Measurements from ENCODE around the gene THAP12. TPM values are rescaled to one million over a fixed set of nuclear protein-coding genes. Genes with fewer than 3 reads are reported as not detected.

THAP12 gene
- total RNA-seq: 58.4 to 61.7 TPM (median 60.3 TPM) in 3 replicates

DNA sequence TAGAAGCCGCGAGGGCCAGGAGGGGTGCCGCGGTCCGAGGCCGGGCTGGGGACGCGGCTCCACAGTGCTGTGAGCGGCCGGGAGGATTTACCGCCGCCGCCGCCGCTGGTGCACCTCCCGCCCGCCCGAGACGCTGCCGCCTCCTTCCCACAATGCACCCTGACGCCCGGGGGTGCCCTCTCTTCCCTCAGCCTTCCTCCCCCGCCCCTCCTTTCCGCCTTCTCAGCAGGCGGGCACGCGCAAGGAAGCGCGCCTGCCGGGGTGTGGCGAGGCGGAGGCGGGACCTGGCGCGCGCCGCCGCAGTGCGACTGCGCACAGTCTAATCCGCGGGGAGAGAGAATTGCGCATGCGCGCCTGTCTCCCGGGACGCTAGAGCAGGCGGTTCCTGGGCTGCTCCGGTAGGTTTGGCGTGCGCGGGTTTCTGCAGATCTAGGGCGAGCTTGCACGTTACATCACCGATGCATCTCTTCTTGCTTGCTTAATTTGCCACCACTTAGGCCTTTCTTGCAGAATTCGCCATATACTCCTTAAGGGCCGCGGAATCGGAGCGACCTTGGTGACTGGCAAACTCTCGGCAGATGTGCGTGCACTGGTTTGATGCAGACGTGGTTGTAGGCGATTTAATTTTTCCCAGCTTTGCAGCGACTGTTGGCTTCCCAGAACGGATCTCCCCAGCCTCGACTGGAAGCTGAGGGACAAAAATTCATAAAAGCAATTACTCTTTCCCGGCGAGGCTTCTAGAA, at the start of gene THAP12, which contains the start of gene GVQW3:
Gene THAP12 (minus strand): TSS at position 156 of the 743 bp plus-strand sequence. CDS start 296 bp downstream, outside the sequence.
Gene GVQW3 (plus strand): TSS at position 347 of the 743 bp plus-strand sequence. CDS start 506 bp downstream, outside the sequence.
- H3K9me3 Mint-ChIP-seq: no peaks in the 10 kb centered on the region
- TF ChIP-seq, protein P1, sequence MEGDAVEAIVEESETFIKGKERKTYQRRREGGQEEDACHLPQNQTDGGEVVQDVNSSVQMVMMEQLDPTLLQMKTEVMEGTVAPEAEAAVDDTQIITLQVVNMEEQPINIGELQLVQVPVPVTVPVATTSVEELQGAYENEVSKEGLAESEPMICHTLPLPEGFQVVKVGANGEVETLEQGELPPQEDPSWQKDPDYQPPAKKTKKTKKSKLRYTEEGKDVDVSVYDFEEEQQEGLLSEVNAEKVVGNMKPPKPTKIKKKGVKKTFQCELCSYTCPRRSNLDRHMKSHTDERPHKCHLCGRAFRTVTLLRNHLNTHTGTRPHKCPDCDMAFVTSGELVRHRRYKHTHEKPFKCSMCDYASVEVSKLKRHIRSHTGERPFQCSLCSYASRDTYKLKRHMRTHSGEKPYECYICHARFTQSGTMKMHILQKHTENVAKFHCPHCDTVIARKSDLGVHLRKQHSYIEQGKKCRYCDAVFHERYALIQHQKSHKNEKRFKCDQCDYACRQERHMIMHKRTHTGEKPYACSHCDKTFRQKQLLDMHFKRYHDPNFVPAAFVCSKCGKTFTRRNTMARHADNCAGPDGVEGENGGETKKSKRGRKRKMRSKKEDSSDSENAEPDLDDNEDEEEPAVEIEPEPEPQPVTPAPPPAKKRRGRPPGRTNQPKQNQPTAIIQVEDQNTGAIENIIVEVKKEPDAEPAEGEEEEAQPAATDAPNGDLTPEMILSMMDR (IDR thresholded peaks at IDR 0.05; ENCODE audit: unreplicated experiment): no peak
- H3K4me3 Mint-ChIP-seq: peak within 1 kb of the TSS; percentile 92
- peak; percentile 97 to 99 for DNase-seq (ENCODE audit: low spot score in 2 of 2, unreplicated experiment in 2 of 2)
- peak within 1 kb of the TSS; percentile 95 for H3K27ac Mint-ChIP-seq
- H3K4me1 Mint-ChIP-seq: peaks cover 35% of the 10 kb centered on the region
- H3K36me3 Mint-ChIP-seq: peaks cover 1% of the 10 kb centered on the region
- H3K27me3 Mint-ChIP-seq (ENCODE audit: low read depth): no peaks in the 10 kb centered on the region

DNA sequence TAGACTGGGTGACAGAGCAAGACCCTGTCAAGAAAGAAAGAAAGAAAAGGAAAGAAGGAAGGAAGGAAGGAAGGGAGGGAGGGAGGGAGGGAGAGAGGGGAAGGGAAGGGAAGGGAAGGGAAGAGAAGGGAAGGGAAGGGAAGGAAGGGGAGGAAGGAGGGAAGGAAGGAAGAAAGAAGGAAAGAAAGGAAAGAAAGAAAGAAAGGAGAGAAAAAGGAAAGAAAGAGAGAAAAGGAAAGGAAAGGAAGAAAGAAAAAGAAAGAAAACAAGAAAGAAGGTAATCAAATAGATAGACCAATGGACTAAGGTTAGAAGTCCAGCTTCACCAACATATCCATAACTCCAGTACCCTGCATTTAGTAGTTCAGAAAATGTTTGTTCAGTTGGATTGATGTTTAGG, 45.7 kb upstream of the THAP12 start:
- no peak for DNase-seq (ENCODE audit: low spot score in 2 of 2, unreplicated experiment in 2 of 2)
- TF ChIP-seq, protein P1 (IDR thresholded peaks at IDR 0.05; ENCODE audit: unreplicated experiment): no peak
- no peaks in the 10 kb centered on the region for H3K9me3 Mint-ChIP-seq
- peaks cover 9% of the 10 kb centered on the region for H3K4me1 Mint-ChIP-seq
- H3K36me3 Mint-ChIP-seq: no peaks in the 10 kb centered on the region
- H3K4me3 Mint-ChIP-seq: no peak overlapping the region
- H3K27me3 Mint-ChIP-seq (ENCODE audit: low read depth): no peaks in the 10 kb centered on the region
- H3K27ac Mint-ChIP-seq: no peak overlapping the region

DNA sequence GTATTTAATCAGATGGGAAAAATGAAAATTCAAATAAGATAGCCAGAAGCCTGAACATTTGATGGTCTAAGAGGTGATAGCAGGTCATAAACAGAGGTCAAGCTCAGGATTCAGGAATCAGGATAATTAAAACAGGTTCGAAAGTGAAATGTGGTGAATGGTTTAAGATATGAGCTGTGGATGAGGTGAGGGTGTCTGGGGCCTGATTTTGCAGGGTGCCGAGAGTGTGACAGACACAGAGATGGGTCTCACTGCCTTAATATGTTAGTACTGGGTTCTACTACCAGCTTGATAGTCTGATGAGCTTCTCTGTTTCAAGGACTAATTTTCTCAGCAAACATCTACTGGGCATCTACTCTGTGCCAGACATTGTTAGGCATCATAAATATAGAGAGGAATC, 44.0 kb upstream of the THAP12 start:
- no peaks in the 10 kb centered on the region for H3K36me3 Mint-ChIP-seq
- no peak for DNase-seq (ENCODE audit: low spot score in 2 of 2, unreplicated experiment in 2 of 2)
- H3K9me3 Mint-ChIP-seq: no peaks in the 10 kb centered on the region
- TF ChIP-seq, protein P1 (IDR thresholded peaks at IDR 0.05; ENCODE audit: unreplicated experiment): no peak
- no peak overlapping the region for H3K4me3 Mint-ChIP-seq
- H3K27me3 Mint-ChIP-seq (ENCODE audit: low read depth): no peaks in the 10 kb centered on the region
- no peak overlapping the region for H3K27ac Mint-ChIP-seq
- peaks cover 6% of the 10 kb centered on the region for H3K4me1 Mint-ChIP-seq

GRCh38 chr11:76424379-76424778, 43.4 kb upstream of the THAP12 start:
- Mint-ChIP-seq H3K27me3 (ENCODE audit: low read depth) (no peaks in the 10 kb centered on the region), H3K27ac (no peak overlapping the region), H3K36me3 (no peaks in the 10 kb centered on the region), H3K4me3 (no peak overlapping the region), H3K9me3 (no peaks in the 10 kb centered on the region), H3K4me1 (peaks cover 6% of the 10 kb centered on the region)
- TF ChIP-seq, protein P1 (IDR thresholded peaks at IDR 0.05; ENCODE audit: unreplicated experiment): no peak
- DNase-seq (ENCODE audit: low spot score in 2 of 2, unreplicated experiment in 2 of 2): no peak

DNA sequence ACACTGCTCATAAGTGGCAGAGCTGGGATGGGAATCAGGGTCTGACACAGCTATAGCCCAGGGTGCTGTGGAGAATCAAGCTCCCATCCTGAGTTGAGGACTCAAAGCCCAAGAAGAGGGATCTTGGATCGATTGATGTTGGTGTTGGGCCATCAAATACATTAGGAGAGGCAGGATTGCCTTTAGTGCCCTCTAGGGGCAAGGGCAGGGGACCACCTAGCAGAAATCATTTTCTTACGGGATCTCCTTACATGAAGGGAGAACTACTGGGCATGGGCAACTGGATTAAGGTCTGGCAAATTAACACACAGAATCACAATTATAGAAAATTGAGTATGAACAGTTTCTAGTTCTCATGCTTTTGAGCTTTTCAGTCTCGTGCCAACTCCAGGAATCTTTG, 39.0 kb upstream of the THAP12 start:
- no peaks in the 10 kb centered on the region for H3K36me3 Mint-ChIP-seq
- H3K27ac Mint-ChIP-seq: no peak overlapping the region
- TF ChIP-seq, protein P1 (IDR thresholded peaks at IDR 0.05; ENCODE audit: unreplicated experiment): no peak
- H3K4me3 Mint-ChIP-seq: no peak overlapping the region
- no peaks in the 10 kb centered on the region for H3K4me1 Mint-ChIP-seq
- peaks cover 4% of the 10 kb centered on the region for H3K9me3 Mint-ChIP-seq
- H3K27me3 Mint-ChIP-seq (ENCODE audit: low read depth): no peaks in the 10 kb centered on the region
- DNase-seq (ENCODE audit: low spot score in 2 of 2, unreplicated experiment in 2 of 2): no peak
